IPS DF 4.7 (cell line): ENCODE measurements around the gene ZNF106.
A peak's percentile ranks its signal among the peaks of the same experiment; 100 is the strongest.

Source experiments
- DNase-seq: peaks from one replicate; pipeline ENCODE4 v3.0.0-alpha.2; 2013; ENCODE audit warnings: low spot score; ENCODE audit errors: extremely low read depth

ZNF106 gene

GRCh38 chr15:42405863-42406482, 85.0 kb downstream of the ZNF106 start:
- DNase-seq: no peak

- DNase-seq: no peak
These were observed 86.3 kb downstream of the ZNF106 start for GRCh38 chr15:42404461-42405235.

- DNase-seq: no peak
These were observed 87.6 kb downstream of the ZNF106 start for GRCh38 chr15:42403389-42403788.

- DNase-seq: no peak
These were observed 88.3 kb downstream of the ZNF106 start for GRCh38 chr15:42402455-42403205.

GRCh38 chr15:42401544-42402454, 89.1 kb downstream of the ZNF106 start:
- DNase-seq: no peak

DNA sequence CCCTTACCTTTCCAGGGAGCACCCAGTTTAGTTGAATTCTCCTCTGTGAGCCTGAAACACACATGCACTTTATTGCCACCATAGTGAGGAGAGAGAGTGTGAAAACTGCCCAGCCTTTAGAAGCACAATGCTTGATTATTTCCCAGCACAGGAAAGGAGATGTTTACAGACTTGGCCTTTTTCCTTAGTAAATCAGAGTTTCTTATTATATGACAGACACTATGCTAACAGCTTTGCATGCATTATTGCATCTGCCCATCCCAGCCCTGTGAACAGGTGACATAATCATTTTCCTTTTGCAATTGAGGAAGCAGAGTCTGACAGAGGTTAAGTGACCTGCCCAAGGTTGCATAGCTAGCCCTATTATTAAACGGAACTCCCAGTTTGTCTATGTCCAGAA, 95.1 kb downstream of the ZNF106 start:
- DNase-seq: no peak

DNA sequence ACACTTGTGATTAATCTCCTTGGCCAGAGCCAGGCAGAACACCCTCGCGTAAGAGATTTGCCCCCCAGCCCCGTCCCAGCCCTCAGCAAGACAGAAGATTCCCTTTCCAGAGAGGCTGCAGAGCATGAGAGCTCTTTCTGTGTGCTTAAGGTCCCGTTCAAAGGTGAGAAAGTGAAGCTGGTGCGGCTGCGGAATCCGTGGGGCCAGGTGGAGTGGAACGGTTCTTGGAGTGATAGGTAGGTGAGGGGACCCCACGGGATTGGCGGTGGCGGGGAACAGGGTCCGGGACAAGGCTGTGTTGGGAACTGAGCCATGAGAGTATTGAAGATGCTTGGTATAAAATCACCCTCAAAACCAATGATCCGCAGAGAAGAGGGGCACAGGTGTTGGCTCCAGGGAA, 96.8 kb downstream of the ZNF106 start:
- no peak for DNase-seq

- DNase-seq: no peak
These were observed 98.5 kb downstream of the ZNF106 start for GRCh38 chr15:42392309-42393024.

DNA sequence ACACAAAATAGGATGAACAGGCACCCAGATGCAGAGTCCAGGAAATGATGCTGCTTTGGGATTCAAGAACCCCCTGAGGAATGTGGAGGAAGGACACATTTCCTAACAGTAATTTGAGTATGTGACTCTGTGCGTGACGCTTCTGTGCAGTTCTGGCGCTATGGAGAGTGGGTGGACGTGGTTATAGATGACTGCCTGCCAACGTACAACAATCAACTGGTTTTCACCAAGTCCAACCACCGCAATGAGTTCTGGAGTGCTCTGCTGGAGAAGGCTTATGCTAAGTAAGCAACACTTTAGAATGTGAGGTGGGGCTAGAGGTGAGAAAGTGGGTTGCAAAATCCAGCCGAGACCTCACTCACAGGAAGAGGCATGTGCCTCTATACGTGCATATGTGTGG, 103.3 kb downstream of the ZNF106 start:
- no peak for DNase-seq

- DNase-seq: no peak
These were observed 104.8 kb downstream of the ZNF106 start for GRCh38 chr15:42385980-42386700.

GRCh38 chr15:42385206-42385979, 105.5 kb downstream of the ZNF106 start:
- peak; percentile 60 for DNase-seq

GRCh38 chr15:42384597-42384996, 106.3 kb downstream of the ZNF106 start:
- no peak for DNase-seq

DNA sequence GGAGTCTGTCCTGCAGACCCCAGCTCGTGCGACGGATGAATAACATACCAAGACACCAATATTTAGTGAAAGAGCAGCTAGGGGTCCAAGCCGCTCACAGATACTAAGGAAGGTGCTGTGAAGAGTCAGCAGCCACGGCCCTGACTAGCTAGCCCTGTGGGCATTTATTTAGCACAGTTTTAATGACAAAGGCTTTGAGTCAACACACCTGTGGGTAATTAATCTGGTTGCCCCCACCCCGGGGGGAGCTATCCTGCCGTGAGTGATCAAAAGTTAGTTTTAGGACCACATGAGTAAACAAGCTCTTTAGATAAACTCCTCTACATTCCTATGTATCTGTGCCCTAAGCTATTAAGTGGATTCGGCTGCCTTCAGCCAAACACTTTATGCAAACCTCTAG, 112.9 kb downstream of the ZNF106 start:
- no peak for DNase-seq

- DNase-seq: no peak
These were observed 115.0 kb downstream of the ZNF106 start for GRCh38 chr15:42375941-42376340.

DNA sequence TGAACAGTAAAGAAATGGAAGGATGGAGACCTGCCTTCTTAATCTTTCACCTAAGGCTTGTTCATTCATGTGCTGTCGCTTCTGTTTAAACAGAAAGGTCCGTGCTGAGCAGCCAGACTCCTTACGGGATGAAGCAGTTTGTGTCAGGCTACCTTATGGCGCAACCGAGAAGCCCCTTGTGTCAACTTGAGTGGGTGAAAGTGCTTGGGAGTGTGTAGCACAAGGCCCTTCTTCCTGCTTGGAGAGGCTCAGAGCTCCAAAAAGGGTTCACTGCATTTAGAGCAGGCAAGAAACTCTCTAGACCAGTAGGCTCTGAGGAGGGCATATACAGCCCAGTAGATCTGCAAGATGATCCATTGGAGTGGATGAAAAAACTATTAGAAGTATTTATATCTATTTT, 115.7 kb downstream of the ZNF106 start:
- no peak for DNase-seq

DNA sequence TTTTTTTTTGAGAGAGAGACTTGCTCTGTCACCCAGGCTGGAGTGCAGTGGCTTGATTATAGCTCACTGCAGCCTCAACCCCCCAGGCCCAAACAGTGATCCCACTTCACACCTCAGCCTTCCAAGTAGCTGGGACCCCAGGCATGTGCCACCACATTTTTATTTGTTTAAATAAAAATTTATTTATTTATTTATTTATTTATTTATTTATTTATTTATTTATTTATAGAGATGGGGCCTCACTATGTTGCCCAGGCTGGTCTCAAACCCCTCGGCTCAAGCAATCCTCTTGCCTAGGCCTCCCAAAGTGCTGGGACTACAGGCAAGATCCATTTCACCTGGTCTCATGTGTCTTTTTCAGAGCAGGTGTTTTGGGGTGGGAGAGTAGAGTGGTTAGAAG, 116.1 kb downstream of the ZNF106 start:
- DNase-seq: no peak

GRCh38 chr15:42373936-42374335, 117.0 kb downstream of the ZNF106 start:
- no peak for DNase-seq

- no peak for DNase-seq
These were observed 117.7 kb downstream of the ZNF106 start for GRCh38 chr15:42373274-42373673.

GRCh38 chr15:42371096-42371495, 119.8 kb downstream of the ZNF106 start:
- DNase-seq: no peak
